ENCODE measurements around the gene DENND5A. TPM values are rescaled to one million over a fixed set of nuclear protein-coding genes. Genes with fewer than 3 reads are reported as not detected.
"Not testable (repeated sequence)": the region's sequence is repeated elsewhere in the genome, so short reads cannot be mapped to it uniquely, and the experiment has no call there.

The DENND5A gene
- total and polyA plus RNA-seq, 10 donors: 20.8 to 157 (median 110) TPM

GRCh38 chr11:9200471-9200870 is 64.7 kb downstream of the DENND5A start:
- Histone ChIP-seq H3K4me1 (no peaks in the 10 kb centered on the region), H3K27me3 (replicated peaks in 1 of 7) (no peaks in the 10 kb centered on the region), H3K4me3 (no peak overlapping the region), H3K27ac (no peak overlapping the region), H3K36me3 (peaks cover 0 to 65% (median 19%) of the 10 kb centered on the region in 6 donors), H3K9me3 (no peaks in the 10 kb centered on the region)
- DNase-seq: no peak
- TF ChIP-seq POLR2AphosphoS5 (IDR thresholded peaks at IDR 0.05) (no peak), CTCF (IDR thresholded peaks at IDR 0.05 in 8 of 11, conservative IDR thresholded peaks at IDR 0.05 in 3 of 11) (no peak), POLR2A (IDR thresholded peaks at IDR 0.05) (no peak)
- 91 to 97% (median 96%) methylated on average over 2 of the region's 2 CpGs for WGBS, 5 donors
- intact Hi-C loops (cut with DNase I; ENCODE audit: low total_unique reads): no loop called here

- WGBS, 5 donors: 92 to 100% (median 97%) methylated on average over 3 of the region's 3 CpGs
- no peak for DNase-seq
- intact Hi-C loops (cut with DNase I; ENCODE audit: low total_unique reads): no loop called here
- H3K4me1 ChIP-seq: no peaks in the 10 kb centered on the region
- no peaks in the 10 kb centered on the region for H3K27me3 ChIP-seq (replicated peaks in 1 of 7)
- no peak for TF ChIP-seq POLR2AphosphoS5 (IDR thresholded peaks at IDR 0.05)
- no peak for TF ChIP-seq CTCF (IDR thresholded peaks at IDR 0.05 in 8 of 11, conservative IDR thresholded peaks at IDR 0.05 in 3 of 11)
- TF ChIP-seq POLR2A (IDR thresholded peaks at IDR 0.05): no peak
- H3K27ac ChIP-seq: no peak overlapping the region
- no peaks in the 10 kb centered on the region for H3K9me3 ChIP-seq
- H3K4me3 ChIP-seq: no peak overlapping the region
- H3K36me3 ChIP-seq: peaks cover 0 to 91% (median 10%) of the 10 kb centered on the region in 6 donors
Measured at GRCh38 chr11:9193316-9193715, 71.8 kb downstream of the DENND5A start.

- intact Hi-C loops (cut with DNase I; ENCODE audit: low total_unique reads): no loop called here
- no peak overlapping the region for H3K4me3 ChIP-seq
- no peaks in the 10 kb centered on the region for H3K9me3 ChIP-seq
- no peaks in the 10 kb centered on the region for H3K4me1 ChIP-seq
- no peaks in the 10 kb centered on the region for H3K27me3 ChIP-seq (replicated peaks in 1 of 7)
- DNase-seq: no peak
- no peak overlapping the region for H3K27ac ChIP-seq
- H3K36me3 ChIP-seq: peaks cover 0 to 91% (median 8%) of the 10 kb centered on the region in 6 donors
- 93 to 98% (median 97%) methylated on average over 3 of the region's 3 CpGs for WGBS, 5 donors
- TF ChIP-seq POLR2A (IDR thresholded peaks at IDR 0.05) (no peak), CTCF (IDR thresholded peaks at IDR 0.05 in 8 of 11, conservative IDR thresholded peaks at IDR 0.05 in 3 of 11) (no peak), POLR2AphosphoS5 (IDR thresholded peaks at IDR 0.05) (no peak)
Measured at GRCh38 chr11:9192561-9192960, 72.6 kb downstream of the DENND5A start.

GRCh38 chr11:9190326-9191016 is 74.7 kb downstream of the DENND5A start:
- H3K27ac ChIP-seq; H3K27me3 ChIP-seq (replicated peaks in 1 of 7); H3K4me3 ChIP-seq; intact Hi-C loops (cut with DNase I; ENCODE audit: low total_unique reads); DNase-seq; H3K4me1 ChIP-seq; H3K9me3 ChIP-seq: not testable (repeated sequence)
- H3K36me3 ChIP-seq: peaks cover 0 to 92% (median 8%) of the 10 kb centered on the region in 6 donors
- WGBS, 5 donors: 89 to 97% (median 94%) methylated on average over 5 of the region's 5 CpGs
